IMR-90 (cell line): ENCODE data around the gene IFNLR1. TPM values are rescaled to one million over a fixed set of nuclear protein-coding genes. Genes with fewer than 3 reads are reported as not detected.
"Not testable (repeated sequence)": the region's sequence is repeated elsewhere in the genome, so short reads cannot be mapped to it uniquely, and the experiment has no call there.

Source experiments
- ATAC-seq: fragments of 200-7000 bp; cut with Tn5 transposase; 2 replicates; pipeline ENCODE4 v1.9.1; 2020; ENCODE audit warnings: low read depth, mild to moderate bottlenecking, moderate library complexity
- BruUV-seq: library from RNA; stranded (reverse); fragments of 400-500 nt; replicated peaks from 2 replicates; lab custom pipeline; 2021; lab: Mats Ljungman, UMichigan
- CTCF ChIA-PET: fragments of 300-600 bp; formaldehyde crosslinking; extraction: SDS; loops from one replicate; lab custom pipeline; 2021; ENCODE audit warnings: antibody characterized with exemption; lab: Yijun Ruan, JAX
- POLR2A ChIA-PET: fragments of 300-600 bp; sonication (Branson Sonifier 250); formaldehyde crosslinking; loops from one replicate; lab custom pipeline; 2022; ENCODE audit warnings: antibody characterized with exemption; ENCODE audit not compliant: unreplicated experiment; lab: Charles Lee
- DNase-seq: peaks from one replicate; pipeline ENCODE4 v3.0.0; 2013
- H2AFZ ChIP-seq: replicated peaks from 2 replicates; pipeline ENCODE3; 2013; ENCODE audit warnings: low read length, mild to moderate bottlenecking; ENCODE audit not compliant: poor library complexity
- H2AK5ac ChIP-seq: 2 replicates; pipeline ENCODE4 v1.6.1; 2013; ENCODE audit warnings: low read depth, low read length, inconsistent platforms
- H2AK9ac ChIP-seq: replicated peaks from 2 replicates; pipeline ENCODE3; 2013; ENCODE audit warnings: mild to moderate bottlenecking, low read depth, low read length, moderate library complexity; ENCODE audit not compliant: poor library complexity
- H2BK120ac ChIP-seq: 2 replicates; pipeline ENCODE4 v1.6.1; 2013; ENCODE audit warnings: low read depth, low read length, inconsistent platforms
- H2BK15ac ChIP-seq: 3 replicates; pipeline ENCODE4 v1.6.1; 2013; ENCODE audit warnings: low read depth, low read length, inconsistent platforms
- H2BK20ac ChIP-seq: 2 replicates; pipeline ENCODE4 v1.6.1; 2013; ENCODE audit warnings: low read depth, mild to moderate bottlenecking, inconsistent platforms, low read length, moderate library complexity
- H2BK5ac ChIP-seq: 2 replicates; pipeline ENCODE4 v1.6.1; 2013; ENCODE audit warnings: mild to moderate bottlenecking, low read depth, low read length, inconsistent platforms; ENCODE audit not compliant: poor library complexity, severe bottlenecking
- H3K14ac ChIP-seq: replicated peaks from 2 replicates; pipeline ENCODE4 v1.6.1; 2013; ENCODE audit warnings: low read depth, low read length, inconsistent platforms
- H3K18ac ChIP-seq: 2 replicates; pipeline ENCODE4 v1.6.1; 2013; ENCODE audit warnings: low read depth, low read length, control low read depth
- H3K23ac ChIP-seq: 2 replicates; pipeline ENCODE4 v1.6.1; 2013; ENCODE audit warnings: low read depth, low read length, inconsistent platforms
- H3K27ac ChIP-seq: 2 replicates; pipeline ENCODE4 v1.5.1; 2013; ENCODE audit warnings: mild to moderate bottlenecking, control low read depth, low read length; ENCODE audit not compliant: insufficient read depth
- H3K27me3 ChIP-seq: 2 replicates; pipeline ENCODE4 v1.6.1; 2013; ENCODE audit warnings: low read length; ENCODE audit not compliant: control insufficient read depth, insufficient read depth
- H3K36me3 ChIP-seq: 2 replicates; pipeline ENCODE4 v1.6.1; 2013; ENCODE audit warnings: low read length, mixed read lengths; ENCODE audit not compliant: control insufficient read depth, insufficient read depth
- H3K4ac ChIP-seq: 2 replicates; pipeline ENCODE4 v1.6.1; 2013; ENCODE audit warnings: low read depth, low read length, inconsistent platforms
- H3K4me1 ChIP-seq: 2 replicates; pipeline ENCODE4 v1.6.1; 2013; ENCODE audit warnings: low read length, mixed read lengths; ENCODE audit not compliant: control insufficient read depth, insufficient read depth
- H3K4me2 ChIP-seq: 2 replicates; pipeline ENCODE4 v1.6.1; 2013; ENCODE audit warnings: low read depth, mild to moderate bottlenecking, control low read depth, low read length, moderate library complexity
- H3K4me3 ChIP-seq: 2 replicates; pipeline ENCODE4 v1.5.1; 2013; ENCODE audit warnings: low read depth, mild to moderate bottlenecking, control low read depth, low read length, moderate library complexity; ENCODE audit not compliant: insufficient read depth
- H3K56ac ChIP-seq: 2 replicates; pipeline ENCODE4 v1.6.1; 2013; ENCODE audit warnings: low read length, inconsistent platforms; ENCODE audit not compliant: insufficient read depth; ENCODE audit errors: extremely low read depth
- H3K79me1 ChIP-seq, 2 experiments: 2 replicates each; pipeline ENCODE4 v1.6.1; 2013; ENCODE audit warnings: low read length in 2 of 2, inconsistent platforms in 1 of 2, low read depth in 1 of 2
- H3K9ac ChIP-seq: 2 replicates; pipeline ENCODE4 v1.6.1; 2013; ENCODE audit warnings: low read depth, low read length, control low read depth
- H3K9me1 ChIP-seq: 2 replicates; pipeline ENCODE4 v1.6.1; 2013; ENCODE audit warnings: low read length, inconsistent platforms; ENCODE audit not compliant: insufficient read depth
- H3K9me3 ChIP-seq: 2 replicates; pipeline ENCODE4 v1.6.1; 2013; ENCODE audit warnings: low read length; ENCODE audit not compliant: control insufficient read depth, insufficient read depth
- H4K20me1 ChIP-seq: 2 replicates; pipeline ENCODE4 v1.6.1; 2013; ENCODE audit warnings: low read length, inconsistent platforms; ENCODE audit not compliant: insufficient read depth
- H4K5ac ChIP-seq: 2 replicates; pipeline ENCODE4 v1.6.1; 2013; ENCODE audit warnings: mild to moderate bottlenecking, low read depth, low read length, control low read depth
- H4K8ac ChIP-seq, 2 experiments: 2 replicates each; pipeline ENCODE4 v1.6.1; 2013; ENCODE audit warnings: low read depth in 2 of 2, low read length in 2 of 2, control low read depth in 1 of 2, inconsistent platforms in 1 of 2
- H4K91ac ChIP-seq: 2 replicates; pipeline ENCODE4 v1.6.1; 2013; ENCODE audit warnings: low read depth, low read length, inconsistent platforms; ENCODE audit not compliant: insufficient read depth
- WGBS, 2 experiments: methylation state at CpG; one replicate each; pipeline versions ENCODE4 v1.1.5 to v1.1.7; 2013; ENCODE audit warnings: missing lambda C conversion rate in 2 of 2; ENCODE audit not compliant: insufficient read length in 1 of 2; ENCODE audit errors: extremely low coverage in 2 of 2; 5-methylcytosine and 5-hydroxymethylcytosine counted together
- dilution Hi-C: fragments of 300-500 bp; cut with HindIII; formaldehyde crosslinking; loops from one replicate; pipeline ENCODE4 v1.14.3; 2018; ENCODE audit warnings: low sequenced_read_pairs; ENCODE audit not compliant: unreplicated experiment
- in situ Hi-C: fragments of 300-500 bp; cut with MboI; formaldehyde crosslinking; loops from 3 replicates; pipeline ENCODE4 v1.14.3; 2019; ENCODE audit warnings: low sequenced_read_pairs, inconsistent platforms, mixed read lengths
- intact Hi-C: fragments of 100-400 bp; cut with micrococcal nuclease; formaldehyde crosslinking; loops from 2 replicates; pipeline ENCODE4 v1.10.0; 2022
- polyA plus RNA-seq, 3 experiments: library from polyadenylated mRNA; depleted of rRNA; stranded (reverse); fragments of >200 nt; gene quantifications; 2 replicates each; pipeline ENCODE4 v1.2.3, GENCODE V29; 2012; ENCODE audit warnings: low replicate concordance in 1 of 3
- total RNA-seq: library from RNA; depleted of rRNA; stranded (reverse); fragments of >200 nt; gene quantifications from 2 replicates; pipeline ENCODE4 v1.2.3, GENCODE V29; 2012

The IFNLR1 gene
- total and polyA plus RNA-seq, 2 of the 4 experiments (the other 2 are of a cell fraction) = not detected

GRCh38 chr1:24207395-24207687 lies 20.3 kb upstream of the IFNLR1 start:
- CTCF ChIA-PET = not testable (repeated sequence)

More at GRCh38 chr1:24207395-24207687, 20.3 kb upstream of the IFNLR1 start:
- H2BK120ac ChIP-seq, H3K36me3 ChIP-seq, BruUV-seq, H4K8ac ChIP-seq, H2BK5ac ChIP-seq, in situ Hi-C loops, H4K5ac ChIP-seq, intact Hi-C loops, H3K4me2 ChIP-seq, H3K9me3 ChIP-seq, H3K9ac ChIP-seq, H3K18ac ChIP-seq, H2AK5ac ChIP-seq, H3K4me3 ChIP-seq, dilution Hi-C loops, H4K20me1 ChIP-seq, POLR2A ChIA-PET, H2BK20ac ChIP-seq, H3K79me1 ChIP-seq, ATAC-seq, DNase-seq, H2AFZ ChIP-seq, H3K23ac ChIP-seq, H4K91ac ChIP-seq, H3K56ac ChIP-seq, H2BK15ac ChIP-seq, H3K4ac ChIP-seq, H3K4me1 ChIP-seq, H2AK9ac ChIP-seq, H3K14ac ChIP-seq, H3K9me1 ChIP-seq, H3K27ac ChIP-seq: not testable (repeated sequence)
- peaks cover 27% of the 10 kb centered on the region for H3K27me3 ChIP-seq
- 74% methylated on average over 4 of the region's 9 CpGs; no CpG with 5 or more reads in 1 of the 2 experiments for WGBS, 2 experiments
